ENCODE data around the gene ALPL. TPM values are rescaled to one million over a fixed set of nuclear protein-coding genes. Genes with fewer than 3 reads are reported as not detected.
A peak's percentile ranks its signal among the peaks of the same experiment; 100 is the strongest.
"Not testable (repeated sequence)": the region's sequence is repeated elsewhere in the genome, so short reads cannot be mapped to it uniquely, and the experiment has no call there.

ALPL gene
- 0.23 TPM for total RNA-seq (2013)
- polyA plus RNA-seq, result not detected
- not detected in 2 replicates for polyA minus RNA-seq
- 0 to 1.4 (median 0.05) reads per million in 11 experiments for total RNA-seq

DNA sequence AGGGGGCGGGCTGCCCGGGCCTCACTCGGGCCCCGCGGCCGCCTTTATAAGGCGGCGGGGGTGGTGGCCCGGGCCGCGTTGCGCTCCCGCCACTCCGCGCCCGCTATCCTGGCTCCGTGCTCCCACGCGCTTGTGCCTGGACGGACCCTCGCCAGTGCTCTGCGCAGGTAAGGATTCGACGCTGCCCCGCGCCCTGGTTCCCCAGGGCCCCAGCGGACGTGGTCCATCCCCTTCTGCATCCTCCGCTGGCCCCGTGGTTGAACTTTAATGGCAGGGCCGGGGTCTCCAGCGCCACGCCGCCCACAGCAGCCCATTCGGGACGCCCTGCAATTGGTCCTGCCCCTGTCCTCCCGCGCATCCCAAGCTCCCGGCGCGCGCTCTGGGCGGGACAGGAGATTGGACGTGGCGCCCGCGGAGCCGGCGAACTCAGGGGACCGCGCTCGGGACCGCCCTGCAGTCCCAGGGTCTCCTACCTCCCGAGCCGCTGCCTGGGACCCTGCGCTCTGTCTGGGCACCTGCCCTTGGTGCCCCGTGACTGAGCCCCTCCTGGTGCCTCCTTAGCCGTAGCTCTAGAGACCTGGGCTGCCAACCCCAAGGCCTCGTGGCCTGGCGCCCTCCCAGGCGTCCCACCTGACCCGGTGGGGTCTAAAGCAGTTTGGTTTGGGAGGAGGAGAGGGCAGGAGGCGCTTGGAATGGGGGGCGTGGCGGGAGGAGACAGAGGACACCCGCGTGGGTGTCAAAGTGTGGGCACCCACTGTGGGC lies at the start of gene ALPL:
Gene ALPL (plus strand): TSS at position 73 of the 762 bp plus-strand sequence. CDS start 44,659 bp downstream, outside the sequence.
- peaks cover 0 to 3% of the 10 kb centered on the region in 2 donors for H3K9me3 ChIP-seq (replicated peaks in 1 of 2; ENCODE audit: control insufficient read depth in 1 of 2, insufficient read depth in 1 of 2, low read length in 2 of 2)
- peaks cover 0 to 6% of the 10 kb centered on the region in 2 donors for H3K4me1 ChIP-seq (ENCODE audit: control insufficient read depth in 1 of 2, insufficient read depth in 2 of 2, low read length in 2 of 2)
- 10% methylated on average over 64 of the region's 67 CpGs for WGBS (ENCODE audit: insufficient coverage)
- H2AFZ ChIP-seq (ENCODE audit: insufficient read depth, low read depth, low read length, poor library complexity, severe bottlenecking), result no peak within 1 kb of the TSS
- H3K4me2 ChIP-seq (replicated peaks; ENCODE audit: extremely low read depth, low read length, poor library complexity, severe bottlenecking), result no peak within 1 kb of the TSS
- Mint-ChIP-seq H3K27ac (peak within 1 kb of the TSS in 2 of 7 donors; percentile 10 to 13), H3K9me3 (peaks cover 0 to 7% (median 2%) of the 10 kb centered on the region in 7 donors), H3K27me3 (ENCODE audit: low read depth in 3 of 3) (peaks cover 53 to 74% (median 57%) of the 10 kb centered on the region in 3 donors), H3K36me3 (peaks cover 0 to 3% of the 10 kb centered on the region in 2 donors), H3K4me1 (peaks cover 4% of the 10 kb centered on the region), H3K4me3 (peak within 1 kb of the TSS in 1 of 2 donors; percentile 90)
- no peak for DNase-seq
- peaks cover 38 to 53% of the 10 kb centered on the region in 2 donors for H3K27me3 ChIP-seq (ENCODE audit: control insufficient read depth in 2 of 2, insufficient read depth in 2 of 2, low read length in 2 of 2)
- peak; percentile 30 for TF ChIP-seq CTCF (IDR thresholded peaks at IDR 0.05)
- no peak within 1 kb of the TSS for H3K27ac ChIP-seq (ENCODE audit: low read depth in 1 of 2, low read length in 2 of 2)
- no peaks in the 10 kb centered on the region for H3K36me3 ChIP-seq (replicated peaks in 1 of 2; ENCODE audit: control insufficient read depth in 1 of 2, insufficient read depth in 2 of 2, low read length in 2 of 2)
- intact Hi-C loops (cut with micrococcal nuclease), result no loop called here
- H4K20me1 ChIP-seq (ENCODE audit: insufficient read depth, low read length), result no peaks in the 10 kb centered on the region
- no peak within 1 kb of the TSS for H3K4me3 ChIP-seq (replicated peaks in 1 of 3; ENCODE audit: low read depth in 2 of 3, low read length in 3 of 3)
- no peaks in the 10 kb centered on the region for H3K79me2 ChIP-seq (ENCODE audit: insufficient read depth, low read length)
- H3K9ac ChIP-seq (ENCODE audit: insufficient read depth, low read length, poor library complexity, severe bottlenecking), result no peak within 1 kb of the TSS

GRCh38 chr1:21465127-21465526 lies 44.1 kb upstream of the ALPL start:
- H3K4me3 Mint-ChIP-seq; H3K36me3 Mint-ChIP-seq; H3K27me3 ChIP-seq (ENCODE audit: control insufficient read depth in 2 of 2, insufficient read depth in 2 of 2, low read length in 2 of 2); H3K27me3 Mint-ChIP-seq (ENCODE audit: low read depth in 3 of 3); H3K9me3 Mint-ChIP-seq; H3K4me2 ChIP-seq (replicated peaks; ENCODE audit: extremely low read depth, low read length, poor library complexity, severe bottlenecking); intact Hi-C loops (cut with micrococcal nuclease); H3K4me1 Mint-ChIP-seq; H4K20me1 ChIP-seq (ENCODE audit: insufficient read depth, low read length); H3K9ac ChIP-seq (ENCODE audit: insufficient read depth, low read length, poor library complexity, severe bottlenecking); H3K4me3 ChIP-seq (replicated peaks in 1 of 3; ENCODE audit: low read depth in 2 of 3, low read length in 3 of 3); DNase-seq; H3K36me3 ChIP-seq (replicated peaks in 1 of 2; ENCODE audit: control insufficient read depth in 1 of 2, insufficient read depth in 2 of 2, low read length in 2 of 2); H3K4me1 ChIP-seq (ENCODE audit: control insufficient read depth in 1 of 2, insufficient read depth in 2 of 2, low read length in 2 of 2); H3K27ac Mint-ChIP-seq; H3K27ac ChIP-seq (ENCODE audit: low read depth in 1 of 2, low read length in 2 of 2); H3K79me2 ChIP-seq (ENCODE audit: insufficient read depth, low read length); H3K9me3 ChIP-seq (replicated peaks in 1 of 2; ENCODE audit: control insufficient read depth in 1 of 2, insufficient read depth in 1 of 2, low read length in 2 of 2); H2AFZ ChIP-seq (ENCODE audit: insufficient read depth, low read depth, low read length, poor library complexity, severe bottlenecking): not testable (repeated sequence)

DNA sequence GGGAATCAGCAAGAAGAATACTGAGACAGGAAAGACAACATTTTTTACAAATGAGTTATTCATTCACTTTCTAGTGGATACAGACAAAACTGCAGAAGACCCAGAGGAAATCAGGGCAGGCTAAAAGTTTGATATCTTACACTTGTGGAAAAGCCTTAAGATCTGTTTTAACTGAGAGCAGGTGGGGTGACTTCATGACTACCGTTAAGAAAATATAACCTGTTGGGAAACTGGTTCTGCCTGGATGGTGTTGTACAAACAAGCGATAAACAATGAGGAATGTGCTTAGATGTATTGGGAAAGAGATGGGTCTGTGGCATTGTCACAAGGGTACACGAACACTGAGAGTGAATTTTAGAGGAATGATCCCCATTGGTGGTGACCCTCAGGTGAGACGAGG lies 41.3 kb upstream of the ALPL start:
- H3K27ac ChIP-seq (ENCODE audit: low read depth in 1 of 2, low read length in 2 of 2); H3K9ac ChIP-seq (ENCODE audit: insufficient read depth, low read length, poor library complexity, severe bottlenecking); H3K4me3 ChIP-seq (replicated peaks in 1 of 3; ENCODE audit: low read depth in 2 of 3, low read length in 3 of 3); H3K36me3 Mint-ChIP-seq; H3K27ac Mint-ChIP-seq; H3K36me3 ChIP-seq (replicated peaks in 1 of 2; ENCODE audit: control insufficient read depth in 1 of 2, insufficient read depth in 2 of 2, low read length in 2 of 2); DNase-seq; H3K9me3 Mint-ChIP-seq; H3K79me2 ChIP-seq (ENCODE audit: insufficient read depth, low read length); H3K27me3 Mint-ChIP-seq (ENCODE audit: low read depth in 3 of 3); H4K20me1 ChIP-seq (ENCODE audit: insufficient read depth, low read length); H2AFZ ChIP-seq (ENCODE audit: insufficient read depth, low read depth, low read length, poor library complexity, severe bottlenecking); H3K4me1 ChIP-seq (ENCODE audit: control insufficient read depth in 1 of 2, insufficient read depth in 2 of 2, low read length in 2 of 2); H3K9me3 ChIP-seq (replicated peaks in 1 of 2; ENCODE audit: control insufficient read depth in 1 of 2, insufficient read depth in 1 of 2, low read length in 2 of 2); H3K27me3 ChIP-seq (ENCODE audit: control insufficient read depth in 2 of 2, insufficient read depth in 2 of 2, low read length in 2 of 2); H3K4me1 Mint-ChIP-seq; H3K4me2 ChIP-seq (replicated peaks; ENCODE audit: extremely low read depth, low read length, poor library complexity, severe bottlenecking); intact Hi-C loops (cut with micrococcal nuclease): not testable (repeated sequence)
- WGBS (ENCODE audit: insufficient coverage), result 91% methylated on average over 3 of the region's 4 CpGs
- peak overlapping the region in 1 of 2 donors; percentile 50 for H3K4me3 Mint-ChIP-seq
